Measurements from ENCODE around the gene KCTD18. TPM values are rescaled to one million over a fixed set of nuclear protein-coding genes. Genes with fewer than 3 reads are reported as not detected.

KCTD18 gene
- total and polyA plus RNA-seq, 2 donors from 2014 or later, result 8.5 to 12.6 TPM

DNA sequence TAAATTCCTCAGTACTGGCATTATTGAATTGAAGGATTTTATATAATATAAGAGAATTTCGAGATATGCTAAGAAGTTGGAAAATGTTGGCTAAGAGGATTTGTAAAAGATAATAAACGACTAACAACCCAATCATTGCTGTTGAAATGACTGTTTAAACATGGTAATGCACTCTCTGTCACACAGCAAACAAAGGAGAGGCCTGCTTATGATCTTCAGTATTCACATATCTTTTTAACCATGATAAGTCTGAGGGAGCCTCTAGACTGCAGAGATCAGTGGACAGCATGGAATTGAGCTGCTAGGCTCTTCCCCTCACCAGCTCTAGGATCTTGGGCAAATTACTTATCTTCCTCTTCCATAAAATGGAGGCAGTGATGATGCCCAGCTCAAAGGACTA, 2.7 kb downstream of the KCTD18 start:
- Histone ChIP-seq H3K27ac (ENCODE audit: low read depth in 2 of 2, low read length in 2 of 2) (no peak overlapping the region), H3K27me3 (ENCODE audit: control insufficient read depth, insufficient read depth, low read length) (no peaks in the 10 kb centered on the region), H3K9me3 (ENCODE audit: control insufficient read depth in 2 of 3, insufficient read depth in 1 of 3, low read length in 3 of 3) (no peaks in the 10 kb centered on the region), H3K9ac (ENCODE audit: low read length in 3 of 3) (no peak overlapping the region), H3K4me1 (ENCODE audit: control insufficient read depth in 2 of 3, insufficient read depth in 2 of 3, low read depth in 1 of 3, low read length in 3 of 3) (peaks cover 0 to 8% (median 4%) of the 10 kb centered on the region in 3 donors), H3K4me3 (ENCODE audit: low read length in 3 of 3) (no peak overlapping the region), H3K36me3 (ENCODE audit: control insufficient read depth in 2 of 3, insufficient read depth in 3 of 3, low read length in 3 of 3) (peaks cover 0 to 14% (median 2%) of the 10 kb centered on the region in 3 donors)
- intact Hi-C loops (cut with DNase I), result no loop called here
- no peak for DNase-seq
- TF ChIP-seq, protein P1, sequence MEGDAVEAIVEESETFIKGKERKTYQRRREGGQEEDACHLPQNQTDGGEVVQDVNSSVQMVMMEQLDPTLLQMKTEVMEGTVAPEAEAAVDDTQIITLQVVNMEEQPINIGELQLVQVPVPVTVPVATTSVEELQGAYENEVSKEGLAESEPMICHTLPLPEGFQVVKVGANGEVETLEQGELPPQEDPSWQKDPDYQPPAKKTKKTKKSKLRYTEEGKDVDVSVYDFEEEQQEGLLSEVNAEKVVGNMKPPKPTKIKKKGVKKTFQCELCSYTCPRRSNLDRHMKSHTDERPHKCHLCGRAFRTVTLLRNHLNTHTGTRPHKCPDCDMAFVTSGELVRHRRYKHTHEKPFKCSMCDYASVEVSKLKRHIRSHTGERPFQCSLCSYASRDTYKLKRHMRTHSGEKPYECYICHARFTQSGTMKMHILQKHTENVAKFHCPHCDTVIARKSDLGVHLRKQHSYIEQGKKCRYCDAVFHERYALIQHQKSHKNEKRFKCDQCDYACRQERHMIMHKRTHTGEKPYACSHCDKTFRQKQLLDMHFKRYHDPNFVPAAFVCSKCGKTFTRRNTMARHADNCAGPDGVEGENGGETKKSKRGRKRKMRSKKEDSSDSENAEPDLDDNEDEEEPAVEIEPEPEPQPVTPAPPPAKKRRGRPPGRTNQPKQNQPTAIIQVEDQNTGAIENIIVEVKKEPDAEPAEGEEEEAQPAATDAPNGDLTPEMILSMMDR (IDR thresholded peaks at IDR 0.05; ENCODE audit: borderline replicate concordance, extremely low read depth, insufficient read depth), result no peak
- no peak for FAIRE-seq

DNA sequence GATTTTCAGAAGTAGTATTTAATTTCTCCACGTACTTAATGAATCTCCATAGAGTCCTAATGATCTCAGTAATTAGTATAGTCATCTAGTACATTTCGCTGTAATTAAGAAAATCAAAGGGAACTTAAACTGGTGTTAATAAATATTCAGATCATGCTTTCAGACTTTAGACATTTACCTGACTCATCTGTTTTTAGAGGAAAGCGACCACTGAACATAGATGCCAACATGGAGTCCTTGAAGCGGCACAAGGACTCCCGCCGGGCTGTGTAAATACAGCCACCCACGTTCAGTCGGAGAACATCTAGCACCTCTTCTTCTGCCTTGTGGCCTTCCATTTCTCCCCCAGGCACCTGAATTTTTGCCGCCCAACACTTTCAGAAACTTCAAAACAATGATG, 3.2 kb downstream of the KCTD18 start:
- Histone ChIP-seq H3K4me3 (ENCODE audit: low read length in 3 of 3) (no peak overlapping the region), H3K9ac (ENCODE audit: low read length in 3 of 3) (no peak overlapping the region), H3K27me3 (ENCODE audit: control insufficient read depth, insufficient read depth, low read length) (no peaks in the 10 kb centered on the region), H3K27ac (ENCODE audit: low read depth in 2 of 2, low read length in 2 of 2) (no peak overlapping the region), H3K4me1 (ENCODE audit: control insufficient read depth in 2 of 3, insufficient read depth in 2 of 3, low read depth in 1 of 3, low read length in 3 of 3) (peaks cover 0 to 8% (median 4%) of the 10 kb centered on the region in 3 donors), H3K36me3 (ENCODE audit: control insufficient read depth in 2 of 3, insufficient read depth in 3 of 3, low read length in 3 of 3) (peaks cover 0 to 14% (median 2%) of the 10 kb centered on the region in 3 donors), H3K9me3 (ENCODE audit: control insufficient read depth in 2 of 3, insufficient read depth in 1 of 3, low read length in 3 of 3) (no peaks in the 10 kb centered on the region)
- TF ChIP-seq, protein P1 (IDR thresholded peaks at IDR 0.05; ENCODE audit: borderline replicate concordance, extremely low read depth, insufficient read depth), result no peak
- no peak for FAIRE-seq
- intact Hi-C loops (cut with DNase I), result no loop called here
- no peak for DNase-seq

DNA sequence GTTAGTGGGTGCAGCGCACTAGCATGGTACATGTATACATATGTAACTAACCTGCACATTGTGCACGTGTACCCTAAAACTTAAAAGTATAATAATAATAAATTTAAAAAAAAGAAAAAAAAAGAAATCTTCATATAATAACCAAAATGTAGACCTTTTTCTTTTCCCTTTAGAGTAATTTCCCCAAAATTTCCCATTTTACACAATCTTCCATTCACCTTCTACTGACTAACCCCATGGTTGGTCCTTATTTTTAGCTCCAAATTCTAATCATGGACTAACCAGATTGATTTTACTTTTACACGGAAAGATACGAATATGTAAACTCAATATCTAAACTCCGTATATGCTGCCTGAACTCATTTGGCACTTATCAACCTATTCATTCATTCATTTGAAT, 7.7 kb downstream of the KCTD18 start:
- Histone ChIP-seq H3K4me1 (ENCODE audit: control insufficient read depth in 2 of 3, insufficient read depth in 2 of 3, low read depth in 1 of 3, low read length in 3 of 3) (no peaks in the 10 kb centered on the region), H3K27ac (ENCODE audit: low read depth in 2 of 2, low read length in 2 of 2) (no peak overlapping the region), H3K36me3 (ENCODE audit: control insufficient read depth in 2 of 3, insufficient read depth in 3 of 3, low read length in 3 of 3) (peaks cover 2 to 14% (median 4%) of the 10 kb centered on the region in 3 donors), H3K9ac (ENCODE audit: low read length in 3 of 3) (no peak overlapping the region), H3K27me3 (ENCODE audit: control insufficient read depth, insufficient read depth, low read length) (no peaks in the 10 kb centered on the region), H3K4me3 (ENCODE audit: low read length in 3 of 3) (no peak overlapping the region), H3K9me3 (ENCODE audit: control insufficient read depth in 2 of 3, insufficient read depth in 1 of 3, low read length in 3 of 3) (no peaks in the 10 kb centered on the region)
- TF ChIP-seq, protein P1 (IDR thresholded peaks at IDR 0.05; ENCODE audit: borderline replicate concordance, extremely low read depth, insufficient read depth), result no peak
- DNase-seq (no peak), FAIRE-seq (no peak)
- intact Hi-C loops (cut with DNase I), result no loop called here
